Neural cell (in vitro differentiated cells): Measurements from ENCODE around the gene MTREX. TPM values are rescaled to one million over a fixed set of nuclear protein-coding genes. Genes with fewer than 3 reads are reported as not detected.
"Not testable (repeated sequence)": the region's sequence is repeated elsewhere in the genome, so short reads cannot be mapped to it uniquely, and the experiment has no call there.

ENCODE experiments used
- H2AFZ ChIP-seq: fragments of 200-600, 300-800 bp; sonication (generic), shearing (Covaris generic); 2 replicates; pipeline ENCODE4 v1.6.0; 2014; ENCODE audit warnings: low read depth, mild to moderate bottlenecking, antibody characterized with exemption, low read length, moderate library complexity
- H3F3A ChIP-seq: fragments of 200-600 bp; shearing (Covaris generic); 2 replicates; pipeline ENCODE4 v1.6.1; 2016; ENCODE audit warnings: mild to moderate bottlenecking, moderate library complexity, mixed read lengths, antibody characterized with exemption, low read length; ENCODE audit not compliant: insufficient read depth, poor library complexity, severe bottlenecking
- H3K27ac ChIP-seq: fragments of 200-600, 300-800 bp; sonication (generic), shearing (Covaris generic); 2 replicates; pipeline ENCODE4 v1.5.1; 2014; ENCODE audit warnings: mild to moderate bottlenecking, low read length, moderate library complexity
- H3K27me3 ChIP-seq: fragments of 300-800, 200-600 bp; sonication (generic), shearing (Covaris generic); 2 replicates; pipeline ENCODE4 v1.6.0; 2014; ENCODE audit warnings: mild to moderate bottlenecking, low read depth, low read length, moderate library complexity; ENCODE audit not compliant: insufficient read depth
- H3K36me3 ChIP-seq: fragments of 300-800, 200-600 bp; sonication (generic), shearing (Covaris generic); 2 replicates; pipeline ENCODE4 v1.5.1; 2014; ENCODE audit warnings: mild to moderate bottlenecking, antibody characterized with exemption, low read length, moderate library complexity; ENCODE audit not compliant: insufficient read depth
- H3K4me2 ChIP-seq: fragments of 300-800, 200-600 bp; sonication (generic), shearing (Covaris generic); 2 replicates; pipeline ENCODE4 v1.6.0; 2014; ENCODE audit warnings: mild to moderate bottlenecking, low read length
- H3K4me3 ChIP-seq: fragments of 300-800, 200-600 bp; sonication (generic), shearing (Covaris generic); 2 replicates; pipeline ENCODE4 v1.5.1; 2014; ENCODE audit warnings: mild to moderate bottlenecking, low read length, moderate library complexity
- H3K79me2 ChIP-seq: fragments of 200-600 bp; shearing (Covaris generic); replicated peaks from 2 replicates; pipeline ENCODE4 v1.6.0; 2014; ENCODE audit warnings: mild to moderate bottlenecking, low read length, moderate library complexity; ENCODE audit not compliant: insufficient read depth
- H3K9ac ChIP-seq: fragments of 300-800, 200-600 bp; sonication (generic), shearing (Covaris generic); 2 replicates; pipeline ENCODE4 v1.6.1; 2016; ENCODE audit warnings: mild to moderate bottlenecking, low read length, mixed read lengths
- H3K9me2 ChIP-seq: fragments of 200-600 bp; shearing (Covaris generic); 2 replicates; pipeline ENCODE4 v1.6.1; 2016; ENCODE audit warnings: mild to moderate bottlenecking, low read length, mixed read lengths; ENCODE audit not compliant: insufficient read depth
- H3K9me3 ChIP-seq: fragments of 200-600, 300-800 bp; sonication (generic), shearing (Covaris generic); 2 replicates; pipeline ENCODE4 v1.6.1; 2016; ENCODE audit warnings: mild to moderate bottlenecking, mixed run types, low read length, moderate library complexity, mixed read lengths
- H4K20me1 ChIP-seq: fragments of 200-600 bp; shearing (Covaris generic); 2 replicates; pipeline ENCODE4 v1.6.1; 2016; ENCODE audit warnings: mild to moderate bottlenecking, mixed run types; ENCODE audit not compliant: insufficient read depth
- CTCF ChIP-seq: fragments of 450-650 bp; IDR thresholded peaks from 2 replicates; pipeline ENCODE4 v1.5.1; 2014; ENCODE audit warnings: antibody characterized with exemption, mild to moderate bottlenecking, moderate library complexity; ENCODE audit not compliant: poor library complexity, severe bottlenecking
- EP300 ChIP-seq: fragments of 450-650 bp; conservative IDR thresholded peaks from 2 replicates; pipeline ENCODE4 v1.6.1; 2014; ENCODE audit warnings: antibody characterized with exemption, mild to moderate bottlenecking, moderate library complexity; ENCODE audit not compliant: poor library complexity, severe bottlenecking
- EZH2 ChIP-seq: fragments of 200-600, 300-800 bp; shearing (Covaris generic), sonication (generic); IDR thresholded peaks from 2 replicates; pipeline ENCODE4 v1.6.1; 2014; ENCODE audit warnings: antibody characterized with exemption, low read length, borderline replicate concordance, mild to moderate bottlenecking; ENCODE audit not compliant: insufficient read depth, poor library complexity, severe bottlenecking
- MXI1 ChIP-seq: fragments of 450-650 bp; conservative IDR thresholded peaks from 2 replicates; pipeline ENCODE4 v1.6.1; 2014; ENCODE audit warnings: antibody characterized with exemption, mild to moderate bottlenecking; ENCODE audit not compliant: poor library complexity, severe bottlenecking
- POLR2AphosphoS5 ChIP-seq: IDR thresholded peaks from 2 replicates; pipeline ENCODE4 v1.6.1; 2012
- RAD21 ChIP-seq: fragments of 450-650 bp; conservative IDR thresholded peaks from 2 replicates; pipeline ENCODE4 v1.6.1; 2014; ENCODE audit warnings: antibody characterized with exemption, mild to moderate bottlenecking, moderate library complexity
- SMC3 ChIP-seq: fragments of 450-650 bp; conservative IDR thresholded peaks from 2 replicates; pipeline ENCODE4 v1.6.1; 2014; ENCODE audit warnings: antibody characterized with exemption, mild to moderate bottlenecking, moderate library complexity; ENCODE audit not compliant: poor library complexity
- TAF1 ChIP-seq: IDR thresholded peaks from 2 replicates; pipeline ENCODE4 v1.6.1; 2012; ENCODE audit warnings: low read depth
- polyA plus RNA-seq: library from polyadenylated mRNA; depleted of rRNA; stranded (reverse); fragments of >200 nt; gene quantifications from 2 replicates; pipeline ENCODE4 v1.2.3, GENCODE V29; 2014

Gene MTREX
- polyA plus RNA-seq, 1 donor from 2014 or later = 77.6 TPM

DNA sequence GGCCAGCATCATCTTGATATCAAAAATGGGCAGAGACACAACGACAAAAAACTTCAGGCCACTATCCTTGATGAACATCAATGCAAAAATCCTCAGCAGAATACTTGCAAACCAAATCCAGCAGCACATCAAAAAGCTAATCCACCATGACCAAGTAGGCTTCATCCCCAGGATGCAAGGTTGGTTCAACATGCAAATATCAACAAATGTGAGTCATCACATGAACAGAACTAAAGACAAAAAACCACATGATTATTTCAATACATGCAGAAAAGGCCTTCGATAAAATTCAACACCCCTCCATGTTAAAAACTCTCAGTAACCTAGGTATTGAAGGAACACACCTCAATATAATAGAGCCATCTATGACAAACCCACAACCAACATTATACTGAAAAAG is 8.5 kb downstream of the MTREX start:
- Histone ChIP-seq H3K27ac (no peak overlapping the region), H3K9me2 (no peaks in the 10 kb centered on the region), H3K36me3 (no peaks in the 10 kb centered on the region), H3K4me3 (no peak overlapping the region), H3K79me2 (peaks cover 62% of the 10 kb centered on the region), H3K9me3 (no peaks in the 10 kb centered on the region), H4K20me1 (no peaks in the 10 kb centered on the region), H3K4me2 (no peak overlapping the region), H3K9ac (no peak overlapping the region), H2AFZ (no peak overlapping the region), H3F3A (peaks cover 5% of the 10 kb centered on the region), H3K27me3 (no peaks in the 10 kb centered on the region)
- TF ChIP-seq CTCF (no peak), TAF1 (no peak), RAD21 (no peak), POLR2AphosphoS5 (no peak)

DNA sequence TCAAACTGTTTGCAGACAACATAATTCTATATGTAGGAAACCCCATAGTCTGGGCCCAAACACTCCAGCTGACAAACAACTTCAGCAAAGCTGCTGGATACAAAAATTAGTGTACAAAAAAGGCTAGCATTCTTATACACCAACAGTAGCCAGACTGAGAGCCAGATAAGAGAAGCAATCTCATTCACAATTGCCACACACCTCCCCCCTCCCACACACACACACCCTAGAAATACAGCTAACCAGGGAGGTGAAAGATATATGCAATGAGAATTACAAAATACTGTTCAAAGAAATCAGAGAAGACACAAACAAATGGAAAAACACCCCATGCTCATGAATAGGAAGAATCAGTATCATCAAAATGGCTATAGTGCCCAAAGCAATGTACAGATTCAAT is 9.0 kb downstream of the MTREX start:
- no peaks in the 10 kb centered on the region for H3K36me3 ChIP-seq
- no peak overlapping the region for H3K4me3 ChIP-seq
- no peak overlapping the region for H2AFZ ChIP-seq
- H3K4me2 ChIP-seq = no peak overlapping the region
- no peaks in the 10 kb centered on the region for H4K20me1 ChIP-seq
- H3F3A ChIP-seq = peaks cover 5% of the 10 kb centered on the region
- no peak overlapping the region for H3K9ac ChIP-seq
- H3K27ac ChIP-seq = no peak overlapping the region
- no peaks in the 10 kb centered on the region for H3K9me2 ChIP-seq
- TF ChIP-seq EZH2 (no peak), CTCF (no peak), RAD21 (no peak), SMC3 (no peak)
- H3K9me3 ChIP-seq = no peaks in the 10 kb centered on the region
- H3K79me2 ChIP-seq = peaks cover 60% of the 10 kb centered on the region
- H3K27me3 ChIP-seq = no peaks in the 10 kb centered on the region

DNA sequence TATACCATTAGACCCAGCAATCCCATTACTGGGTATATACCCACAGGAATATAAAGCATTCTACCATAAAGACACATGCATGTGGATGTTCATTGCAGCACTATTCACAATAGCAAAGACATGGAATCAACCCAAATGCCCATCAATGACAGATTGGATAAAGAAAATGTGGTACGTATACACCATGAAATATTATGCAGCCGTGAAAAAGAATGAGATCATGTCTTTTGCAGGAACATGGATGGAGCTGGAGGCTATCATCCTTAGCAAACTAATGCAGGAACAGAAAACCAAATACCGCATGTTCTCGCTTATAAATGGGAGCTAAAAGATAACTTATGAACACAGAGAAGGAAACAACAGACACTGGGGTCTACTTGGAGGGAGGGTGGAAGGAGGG is 10.4 kb downstream of the MTREX start:
- not testable (repeated sequence) for H3F3A ChIP-seq, H3K4me3 ChIP-seq, H3K36me3 ChIP-seq, H2AFZ ChIP-seq, H3K9ac ChIP-seq, H3K9me2 ChIP-seq, H4K20me1 ChIP-seq, H3K4me2 ChIP-seq, H3K9me3 ChIP-seq, H3K27ac ChIP-seq, H3K27me3 ChIP-seq
- peaks cover 54% of the 10 kb centered on the region for H3K79me2 ChIP-seq

DNA sequence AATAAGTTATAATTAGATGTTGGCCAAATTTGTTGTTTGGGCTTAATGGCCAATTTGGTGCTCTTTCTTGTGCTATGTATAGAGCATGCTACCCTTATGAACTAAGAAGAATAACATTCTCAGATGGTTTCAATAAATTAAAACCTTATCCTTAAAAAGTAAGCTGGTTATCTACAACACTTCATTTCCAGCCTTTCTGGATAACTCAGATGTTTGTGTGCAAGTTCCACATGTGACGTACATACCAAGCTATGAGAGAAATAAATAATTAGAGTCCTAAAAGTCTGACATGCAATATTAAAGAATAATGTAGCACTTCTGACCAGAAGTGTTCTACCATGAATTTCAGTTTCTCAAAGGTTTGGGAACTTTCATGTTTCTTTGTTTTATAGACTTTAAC is 11.7 kb downstream of the MTREX start:
- H2AFZ ChIP-seq = no peak overlapping the region
- no peak overlapping the region for H3K4me2 ChIP-seq
- H3K9me3 ChIP-seq = no peaks in the 10 kb centered on the region
- no peaks in the 10 kb centered on the region for H4K20me1 ChIP-seq
- no peak overlapping the region for H3K27ac ChIP-seq
- no peaks in the 10 kb centered on the region for H3K27me3 ChIP-seq
- peaks cover 43% of the 10 kb centered on the region for H3K79me2 ChIP-seq
- no peak overlapping the region for H3K4me3 ChIP-seq
- H3K9me2 ChIP-seq = no peaks in the 10 kb centered on the region
- no peaks in the 10 kb centered on the region for H3K36me3 ChIP-seq
- H3K9ac ChIP-seq = no peak overlapping the region
- H3F3A ChIP-seq = peaks cover 5% of the 10 kb centered on the region
- no peak for TF ChIP-seq EZH2
- TF ChIP-seq CTCF = no peak
- TF ChIP-seq EP300 = no peak
- no peak for TF ChIP-seq TAF1
- TF ChIP-seq SMC3 = no peak
- TF ChIP-seq POLR2AphosphoS5 = no peak
- no peak for TF ChIP-seq MXI1
- no peak for TF ChIP-seq RAD21
